GM12801 (cell line): Measurements from ENCODE around the gene PCMTD2.

Source experiments
- TF ChIP-seq, protein P1 (sequence below): IDR thresholded peaks from one replicate; pipeline ENCODE4 v1.5.1; 2011; ENCODE audit warnings: control low read depth; ENCODE audit not compliant: insufficient read length; ENCODE audit errors: extremely low read depth

PCMTD2 gene

DNA sequence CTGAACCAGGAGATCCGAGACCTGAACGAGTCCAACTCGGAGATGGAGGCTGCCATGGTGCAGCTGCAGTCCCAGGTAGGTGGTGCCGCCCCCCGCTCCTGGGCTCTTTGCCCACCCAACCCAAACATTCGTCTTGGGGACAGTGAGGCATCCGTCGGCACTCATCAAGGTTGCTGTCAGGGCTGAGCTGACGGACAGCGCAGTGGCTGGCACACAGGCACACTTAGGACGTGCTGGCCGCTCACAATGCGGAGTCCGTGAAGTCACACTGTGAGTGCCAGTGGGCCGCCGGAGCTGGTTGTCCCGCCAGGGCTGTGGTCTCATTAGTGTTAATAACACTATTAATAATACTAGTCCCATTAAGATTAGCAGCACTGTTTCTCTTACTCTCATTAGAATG, 18.2 kb upstream of the PCMTD2 start:
- TF ChIP-seq, protein P1, sequence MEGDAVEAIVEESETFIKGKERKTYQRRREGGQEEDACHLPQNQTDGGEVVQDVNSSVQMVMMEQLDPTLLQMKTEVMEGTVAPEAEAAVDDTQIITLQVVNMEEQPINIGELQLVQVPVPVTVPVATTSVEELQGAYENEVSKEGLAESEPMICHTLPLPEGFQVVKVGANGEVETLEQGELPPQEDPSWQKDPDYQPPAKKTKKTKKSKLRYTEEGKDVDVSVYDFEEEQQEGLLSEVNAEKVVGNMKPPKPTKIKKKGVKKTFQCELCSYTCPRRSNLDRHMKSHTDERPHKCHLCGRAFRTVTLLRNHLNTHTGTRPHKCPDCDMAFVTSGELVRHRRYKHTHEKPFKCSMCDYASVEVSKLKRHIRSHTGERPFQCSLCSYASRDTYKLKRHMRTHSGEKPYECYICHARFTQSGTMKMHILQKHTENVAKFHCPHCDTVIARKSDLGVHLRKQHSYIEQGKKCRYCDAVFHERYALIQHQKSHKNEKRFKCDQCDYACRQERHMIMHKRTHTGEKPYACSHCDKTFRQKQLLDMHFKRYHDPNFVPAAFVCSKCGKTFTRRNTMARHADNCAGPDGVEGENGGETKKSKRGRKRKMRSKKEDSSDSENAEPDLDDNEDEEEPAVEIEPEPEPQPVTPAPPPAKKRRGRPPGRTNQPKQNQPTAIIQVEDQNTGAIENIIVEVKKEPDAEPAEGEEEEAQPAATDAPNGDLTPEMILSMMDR = no peak

DNA sequence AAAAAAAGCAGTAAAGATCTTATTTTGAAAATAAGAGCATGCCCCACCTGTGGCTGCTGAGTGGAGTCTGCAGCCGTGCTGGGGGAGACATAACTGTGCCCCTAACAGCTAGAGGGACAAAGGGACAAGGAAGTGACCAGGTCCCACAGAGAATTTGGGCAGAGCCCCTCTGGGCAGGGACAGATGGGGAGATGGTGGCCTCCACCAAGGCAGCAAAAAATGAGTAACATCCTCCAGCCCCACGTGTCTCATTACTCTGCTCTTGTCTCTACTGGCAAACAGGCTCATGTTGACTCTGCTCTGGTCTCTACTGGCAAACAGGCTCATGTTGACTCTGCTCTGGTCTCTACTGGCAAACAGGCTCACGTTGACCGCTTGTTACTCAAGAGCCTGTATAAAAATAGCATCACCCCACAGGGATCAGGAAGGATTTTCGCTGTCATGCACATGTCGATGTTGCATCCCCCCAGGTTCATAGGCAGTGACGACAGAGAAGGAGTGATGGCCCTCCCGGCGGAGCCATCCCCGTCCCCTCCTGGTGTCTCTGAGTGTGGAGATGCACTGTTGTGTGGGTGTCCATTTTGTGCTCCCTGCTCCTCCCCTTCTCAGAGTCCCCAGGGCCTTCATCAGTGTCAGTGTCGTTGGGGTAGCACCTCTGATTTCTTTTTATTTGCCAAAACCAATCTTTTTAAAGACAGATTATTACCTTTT, 17.3 kb upstream of the PCMTD2 start:
- TF ChIP-seq, protein P1 = no peak

DNA sequence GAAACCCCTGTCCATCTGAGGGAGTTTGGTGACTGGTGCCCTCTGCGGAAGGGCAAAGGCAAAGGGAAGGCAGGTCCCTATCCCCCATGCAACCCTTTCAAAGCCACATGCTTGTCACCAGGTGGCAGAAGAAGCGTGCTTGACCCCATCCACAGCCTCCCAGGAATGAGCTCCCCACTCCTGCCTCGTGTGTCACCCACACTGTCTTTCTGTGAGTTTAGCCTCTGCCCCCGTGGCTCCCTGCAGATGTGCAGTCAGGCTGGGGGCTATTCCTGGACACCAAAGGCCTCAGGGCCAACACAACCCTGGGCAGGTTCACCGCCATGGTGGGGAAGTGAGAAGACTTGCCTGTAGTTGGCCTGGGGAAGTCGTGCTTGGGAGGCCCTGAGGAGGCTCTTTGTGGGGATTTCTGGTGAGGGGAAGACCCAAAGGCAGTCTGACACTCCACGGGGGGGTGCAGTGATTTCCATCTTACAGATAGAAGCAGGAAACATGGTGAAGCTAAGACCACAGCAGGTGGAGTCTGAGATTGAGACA, 16.6 kb upstream of the PCMTD2 start:
- TF ChIP-seq, protein P1 = no peak

DNA sequence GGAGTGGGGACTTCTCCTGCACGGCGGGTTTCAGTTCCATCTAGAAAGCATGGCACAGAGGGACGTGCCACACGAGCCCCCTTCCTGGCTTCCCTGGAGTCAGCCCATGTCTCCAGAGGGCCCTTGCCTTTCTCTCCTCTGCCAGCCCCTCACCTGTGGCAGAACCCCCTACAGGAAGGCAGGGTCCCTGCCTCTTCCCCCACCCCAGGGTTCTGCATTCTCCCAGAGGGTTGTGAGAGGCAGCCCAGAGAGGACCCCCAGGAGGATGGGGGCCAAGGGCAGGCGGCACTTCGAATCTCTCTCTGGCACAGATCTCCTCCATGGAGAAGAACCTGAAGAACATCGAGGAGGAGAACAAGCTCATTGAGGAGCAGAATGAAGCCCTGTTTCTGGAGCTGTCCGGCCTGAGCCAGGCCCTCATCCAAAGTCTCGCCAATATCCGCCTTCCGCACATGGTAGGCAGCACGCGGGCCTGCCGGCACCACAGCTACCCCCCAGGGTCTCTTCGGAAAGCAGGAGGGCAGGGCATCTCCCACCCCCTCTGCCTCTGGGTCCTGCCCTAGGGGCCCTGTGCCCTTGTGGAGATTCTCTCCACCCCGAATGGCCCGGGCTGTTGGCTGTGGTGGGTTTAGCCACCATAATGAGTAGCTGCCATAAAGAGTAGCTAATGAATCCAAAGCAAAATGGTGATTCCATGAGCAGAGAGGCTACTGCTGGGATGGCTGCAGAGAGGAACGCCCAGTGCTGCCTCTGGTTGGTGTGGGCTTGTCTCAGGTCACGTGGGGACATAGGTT, 15.9 kb upstream of the PCMTD2 start:
- TF ChIP-seq, protein P1 = no peak

DNA sequence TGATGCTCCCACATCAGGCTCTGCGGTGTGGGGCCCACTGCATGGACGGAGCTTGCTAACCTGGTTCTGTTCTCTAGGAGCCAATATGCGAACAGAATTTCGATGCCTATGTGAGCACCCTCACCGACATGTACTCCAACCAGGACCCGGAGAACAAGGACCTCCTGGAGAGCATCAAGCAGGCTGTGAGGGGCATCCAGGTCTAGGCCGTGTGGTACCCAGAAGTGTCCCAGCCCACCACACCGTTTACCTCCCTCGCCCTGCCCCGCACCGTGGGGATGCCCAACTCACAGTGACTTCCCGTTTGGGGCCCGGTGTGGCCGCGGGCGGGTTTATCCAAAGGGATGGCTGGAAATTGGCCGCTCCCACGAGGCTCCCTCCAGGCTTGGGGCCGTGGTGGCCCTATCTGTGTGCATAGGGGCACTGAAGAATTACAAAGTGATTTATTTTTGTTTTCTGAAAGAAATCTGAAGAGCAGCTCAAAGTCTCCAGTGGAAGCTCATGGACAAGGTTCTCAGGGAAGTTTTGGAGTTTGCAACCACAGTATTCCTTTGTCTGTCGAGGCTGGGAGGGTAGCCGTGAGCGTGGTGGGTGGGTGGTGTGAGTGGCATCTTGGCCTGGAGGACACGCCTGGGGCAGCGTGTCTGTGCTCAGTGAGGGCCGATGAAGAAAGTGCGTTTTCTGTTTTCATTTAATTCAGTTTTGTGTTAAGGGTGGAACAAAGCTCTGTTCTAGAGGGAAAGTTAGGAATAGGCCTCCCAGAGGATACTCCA, 15.1 kb upstream of the PCMTD2 start:
- TF ChIP-seq, protein P1 = no peak

DNA sequence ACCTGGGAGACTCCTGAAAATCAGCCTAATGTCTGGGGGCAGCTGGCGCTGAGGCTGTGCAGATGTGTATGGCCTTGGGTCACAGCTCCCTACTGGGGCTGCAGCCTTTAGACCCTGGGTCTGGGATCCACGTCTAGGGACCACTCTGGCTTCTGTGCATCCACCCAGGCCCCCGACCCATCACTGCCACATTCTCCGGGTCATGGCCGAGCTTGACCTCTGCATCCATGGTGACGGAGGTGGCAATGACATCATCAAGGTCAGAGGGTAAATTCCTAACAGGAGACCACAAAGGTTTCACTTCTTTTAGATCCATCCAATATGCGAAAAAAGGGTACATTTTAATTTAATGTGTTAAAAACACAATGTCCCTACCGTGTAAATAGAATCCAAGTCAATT, 14.5 kb upstream of the PCMTD2 start:
- TF ChIP-seq, protein P1 = no peak
